Fibroblast of villous mesenchyme (primary cell): ENCODE measurements around the gene INPP5A. TPM values are rescaled to one million over a fixed set of nuclear protein-coding genes. Genes with fewer than 3 reads are reported as not detected.

Experiments used
- DNase-seq: peaks from one replicate; pipeline ENCODE4 v3.0.0-alpha.2; 2010; ENCODE audit warnings: low read depth
- H3K4me3 ChIP-seq: 2 replicates; pipeline ENCODE4 v1.5.1; 2011; ENCODE audit warnings: low read depth, mild to moderate bottlenecking, low read length
- total RNA-seq: library from RNA; depleted of rRNA; stranded (reverse); fragments of >200 nt; gene quantifications from 2 replicates; pipeline ENCODE4 v1.2.3, GENCODE V29; 2012
- TF ChIP-seq, protein P1 (sequence below): IDR thresholded peaks from 2 replicates; pipeline ENCODE4 v1.5.1; 2012; ENCODE audit warnings: low read depth, mild to moderate bottlenecking, low read length; ENCODE audit not compliant: insufficient read depth

Gene INPP5A
- total RNA-seq, 1 donor, result 33.2 TPM

DNA sequence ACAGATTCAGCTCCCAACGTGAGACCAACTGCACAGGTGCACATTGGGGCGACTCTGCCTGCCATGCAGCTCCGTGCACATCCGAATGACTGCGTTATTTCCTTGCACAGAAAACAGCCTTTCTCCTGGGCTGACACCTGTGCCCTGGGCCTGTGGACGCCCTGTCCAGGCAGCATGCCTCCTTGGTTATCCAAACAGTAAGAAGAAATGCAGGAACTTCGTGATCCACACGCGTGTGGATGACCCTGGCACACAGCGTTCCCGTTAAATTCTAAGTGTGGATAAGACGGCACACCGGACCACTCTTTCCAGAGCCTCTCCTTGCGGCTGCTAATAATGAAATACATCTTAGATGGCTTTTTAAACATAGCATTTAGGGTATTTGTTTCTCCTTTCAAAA lies 208.8 kb downstream of the INPP5A start:
- TF ChIP-seq, protein P1, sequence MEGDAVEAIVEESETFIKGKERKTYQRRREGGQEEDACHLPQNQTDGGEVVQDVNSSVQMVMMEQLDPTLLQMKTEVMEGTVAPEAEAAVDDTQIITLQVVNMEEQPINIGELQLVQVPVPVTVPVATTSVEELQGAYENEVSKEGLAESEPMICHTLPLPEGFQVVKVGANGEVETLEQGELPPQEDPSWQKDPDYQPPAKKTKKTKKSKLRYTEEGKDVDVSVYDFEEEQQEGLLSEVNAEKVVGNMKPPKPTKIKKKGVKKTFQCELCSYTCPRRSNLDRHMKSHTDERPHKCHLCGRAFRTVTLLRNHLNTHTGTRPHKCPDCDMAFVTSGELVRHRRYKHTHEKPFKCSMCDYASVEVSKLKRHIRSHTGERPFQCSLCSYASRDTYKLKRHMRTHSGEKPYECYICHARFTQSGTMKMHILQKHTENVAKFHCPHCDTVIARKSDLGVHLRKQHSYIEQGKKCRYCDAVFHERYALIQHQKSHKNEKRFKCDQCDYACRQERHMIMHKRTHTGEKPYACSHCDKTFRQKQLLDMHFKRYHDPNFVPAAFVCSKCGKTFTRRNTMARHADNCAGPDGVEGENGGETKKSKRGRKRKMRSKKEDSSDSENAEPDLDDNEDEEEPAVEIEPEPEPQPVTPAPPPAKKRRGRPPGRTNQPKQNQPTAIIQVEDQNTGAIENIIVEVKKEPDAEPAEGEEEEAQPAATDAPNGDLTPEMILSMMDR, result no peak
- DNase-seq, result no peak
- H3K4me3 ChIP-seq, result no peak overlapping the region

DNA sequence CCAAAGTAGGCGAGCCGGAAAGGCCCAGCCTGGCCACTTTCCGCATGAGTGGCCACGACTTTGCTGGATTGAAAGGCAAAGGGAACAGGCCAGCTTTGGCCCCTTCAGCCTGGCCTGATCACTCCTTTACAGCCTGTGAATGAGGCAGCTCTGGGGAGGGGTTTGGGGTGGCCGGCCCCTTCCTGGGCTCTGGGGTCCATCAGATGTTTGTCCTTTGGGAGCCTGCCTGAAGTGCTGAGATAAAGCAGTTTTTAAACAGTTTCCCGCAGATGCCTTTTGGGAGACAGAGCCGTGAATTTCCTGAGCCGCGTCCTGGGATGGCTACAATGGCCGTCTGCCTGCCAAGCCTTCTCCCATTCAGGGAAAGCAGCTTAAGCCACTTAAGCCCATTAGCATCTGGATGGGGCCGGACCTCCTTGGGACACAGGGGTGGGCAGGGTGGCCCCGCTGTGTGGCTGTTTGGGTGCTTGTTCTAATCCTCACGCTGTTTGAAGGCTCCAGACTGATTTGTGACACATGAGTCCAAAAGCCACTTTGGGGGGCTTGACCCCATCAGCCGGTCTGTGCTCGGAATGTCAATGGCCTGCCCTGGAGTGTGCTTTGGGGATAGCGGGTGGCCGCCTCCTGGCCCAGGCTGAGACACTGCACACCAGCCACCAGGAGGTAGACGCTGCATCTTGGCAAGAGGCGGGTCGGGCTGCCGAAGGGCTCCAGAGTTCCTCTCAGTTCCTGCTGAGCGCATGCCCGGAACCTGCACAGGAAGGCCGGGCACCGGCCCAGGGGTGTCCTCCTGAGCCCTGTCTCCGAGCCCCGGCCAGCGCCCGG lies 209.4 kb downstream of the INPP5A start:
- H3K4me3 ChIP-seq, result no peak overlapping the region
- DNase-seq, result no peak
- TF ChIP-seq, protein P1, result no peak

DNA sequence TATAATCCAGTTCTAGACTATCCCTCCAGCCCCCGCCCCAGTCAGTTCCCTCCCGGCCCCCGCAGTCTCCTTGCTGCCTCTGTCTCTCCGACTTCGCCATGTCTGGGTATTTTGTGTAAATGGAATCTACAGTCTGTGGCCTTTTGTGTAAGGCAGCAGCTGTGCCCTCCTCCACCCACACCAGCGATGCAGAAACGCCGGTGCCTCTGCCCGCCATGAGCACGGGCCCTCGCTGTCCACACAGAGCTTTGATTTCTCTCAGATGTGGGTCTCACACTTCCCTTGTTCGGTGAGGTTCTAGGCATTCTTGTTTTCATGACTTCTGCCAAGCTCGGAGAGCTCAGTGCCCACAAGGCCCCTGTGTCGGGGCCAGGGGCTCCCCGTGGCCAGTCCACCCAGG lies 210.5 kb downstream of the INPP5A start:
- H3K4me3 ChIP-seq, result no peak overlapping the region
- TF ChIP-seq, protein P1, result no peak
- no peak for DNase-seq

DNA sequence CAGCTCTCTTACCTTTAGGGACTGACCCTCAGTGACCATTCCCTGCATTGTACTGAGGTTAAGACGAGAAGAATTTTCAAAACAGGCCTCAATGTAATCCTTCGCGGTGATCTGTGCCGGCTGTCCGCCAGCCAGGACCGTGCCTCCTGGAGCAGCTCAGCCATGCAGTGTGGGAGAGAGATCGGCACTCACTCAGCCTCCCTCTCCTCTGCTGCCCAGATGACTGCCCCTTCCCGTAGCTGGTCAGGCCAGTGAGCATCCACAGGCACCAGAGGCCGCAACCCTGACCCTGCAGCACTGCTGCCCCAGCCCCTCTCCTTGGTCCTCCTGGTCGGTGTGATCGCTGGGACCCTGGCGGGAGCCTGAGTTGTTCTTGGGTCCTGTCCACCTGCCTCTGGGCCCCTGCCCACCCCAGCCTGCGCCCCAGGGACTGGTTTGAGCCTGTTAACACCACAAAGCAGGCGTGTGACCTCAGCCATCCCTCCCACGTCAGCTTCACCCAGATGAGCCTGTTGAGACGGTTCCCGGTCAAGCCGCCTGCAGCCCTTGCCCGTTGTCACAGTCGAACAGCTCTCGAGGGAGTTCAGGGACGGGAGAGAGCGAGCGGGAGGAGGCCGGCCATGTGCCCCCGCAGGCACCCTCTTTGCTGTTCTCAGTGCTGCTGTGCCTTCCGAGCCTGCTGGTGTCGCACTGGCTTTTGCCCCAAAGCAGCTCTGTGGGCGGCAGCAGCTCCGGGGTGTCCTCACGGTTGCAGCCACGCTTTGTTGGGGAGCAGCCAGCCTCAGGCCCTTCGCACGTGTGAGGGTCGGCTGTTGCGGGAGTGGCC lies 211.2 kb downstream of the INPP5A start:
- TF ChIP-seq, protein P1, result no peak
- DNase-seq, result no peak
- H3K4me3 ChIP-seq, result no peak overlapping the region

DNA sequence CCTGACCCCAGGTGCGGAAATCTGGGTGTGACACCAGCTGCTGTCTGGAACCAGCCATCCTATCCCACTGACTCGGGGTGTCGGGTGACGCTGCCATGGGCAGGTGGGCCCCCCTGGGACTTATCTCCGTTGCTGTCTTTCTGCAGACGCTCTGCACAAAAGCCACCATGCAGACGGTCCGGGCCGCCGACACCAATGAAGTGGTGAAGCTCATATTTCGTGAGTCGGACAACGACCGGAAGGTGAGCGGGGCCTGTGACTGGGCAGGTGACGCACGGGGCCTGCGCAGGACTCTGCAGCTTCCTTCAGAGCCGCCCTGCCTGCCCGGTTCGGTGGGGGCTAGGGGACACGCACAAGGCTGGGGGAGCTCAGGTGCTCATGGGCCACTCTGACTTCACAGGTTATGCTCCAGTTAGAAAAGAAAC lies 211.8 kb downstream of the INPP5A start:
- no peak for DNase-seq
- H3K4me3 ChIP-seq, result no peak overlapping the region
- TF ChIP-seq, protein P1, result no peak

DNA sequence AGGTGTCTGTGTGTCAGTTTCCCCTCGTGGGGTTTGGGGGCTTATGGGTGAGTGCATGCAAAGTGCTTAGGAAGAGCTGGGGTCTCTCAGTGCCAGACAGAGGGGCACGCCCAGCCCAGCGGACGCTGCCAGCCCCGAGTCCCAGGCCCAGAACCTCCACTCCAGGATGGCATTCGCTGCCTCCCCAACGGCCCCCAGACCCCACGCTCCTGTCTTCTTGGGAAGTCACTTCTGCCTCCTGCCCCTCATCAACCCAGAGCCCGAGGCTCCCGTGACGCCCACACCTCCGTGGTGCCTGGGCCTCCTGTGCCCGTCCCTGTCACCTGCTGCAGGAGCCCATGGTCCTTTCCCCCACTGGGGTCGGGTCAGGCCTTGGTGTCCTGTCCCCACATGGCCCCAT lies 213.3 kb downstream of the INPP5A start:
- H3K4me3 ChIP-seq, result no peak overlapping the region
- TF ChIP-seq, protein P1, result no peak
- no peak for DNase-seq
